ENCODE measurements around the gene HLCS. TPM values are rescaled to one million over a fixed set of nuclear protein-coding genes. Genes with fewer than 3 reads are reported as not detected.

HLCS gene
- total and polyA plus RNA-seq, 2 donors (not counting 3 experiments of a cell fraction or from before 2014, with no cell fraction given), result 6.7 to 17.2 TPM

DNA sequence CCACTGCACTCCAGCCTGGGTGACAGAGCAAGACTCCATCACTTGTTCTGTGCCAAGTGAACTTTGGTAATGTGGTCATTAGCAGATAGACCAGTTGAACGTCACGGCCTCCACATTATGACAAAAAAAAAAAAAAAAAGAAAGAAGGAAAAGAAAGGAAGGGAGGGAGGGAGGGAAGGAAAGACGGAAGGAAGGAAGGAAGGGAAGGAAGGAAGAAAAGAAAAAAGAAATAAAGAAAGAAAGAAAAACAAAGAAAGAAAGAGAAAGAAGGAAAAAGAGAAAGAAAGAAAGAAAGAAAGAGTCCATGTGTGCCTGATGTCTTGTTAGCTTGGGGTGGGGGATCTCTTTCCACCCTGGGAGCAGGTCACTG, 222.3 kb downstream of the HLCS start:
- Histone ChIP-seq H3K4me3 (replicated peaks in 1 of 3; ENCODE audit: insufficient read depth in 1 of 3, low read depth in 1 of 3, low read length in 3 of 3) (no peak overlapping the region), H3K9ac (replicated peaks; ENCODE audit: extremely low read depth, insufficient read depth, low read length) (no peak overlapping the region), H4K20me1 (replicated peaks; ENCODE audit: control insufficient read depth, extremely low read depth, insufficient read depth, low read length) (no peaks in the 10 kb centered on the region), H3K4me1 (ENCODE audit: control insufficient read depth, extremely low read depth, insufficient read depth, low read length) (peaks cover 3% of the 10 kb centered on the region), H3K9me3 (replicated peaks; ENCODE audit: control insufficient read depth, insufficient read depth, low read length) (no peaks in the 10 kb centered on the region), H3K27me3 (ENCODE audit: control insufficient read depth in 2 of 2, insufficient read depth in 2 of 2, low read length in 2 of 2) (peaks cover 0 to 10% of the 10 kb centered on the region in 2 experiments), H2AFZ (ENCODE audit: low read depth, low read length) (no peak overlapping the region), H3K9me1 (replicated peaks; ENCODE audit: control insufficient read depth, extremely low read depth, insufficient read depth, low read length) (no peaks in the 10 kb centered on the region), H3K4me2 (ENCODE audit: insufficient read depth, low read length) (no peak overlapping the region), H3K36me3 (ENCODE audit: control insufficient read depth in 2 of 2, extremely low read depth in 1 of 2, insufficient read depth in 2 of 2, low read length in 2 of 2) (no peaks in the 10 kb centered on the region), H3K27ac (ENCODE audit: insufficient read depth, low read depth, low read length) (no peak overlapping the region), H3K79me2 (ENCODE audit: control insufficient read depth, insufficient read depth, low read length) (no peaks in the 10 kb centered on the region)
- ChIA-PET POLR2A (no interaction called here), CTCF (interaction anchor here (0.9 to 5.8 kb wide), 4 partner anchors 110 to 183 kb away, joined by 4 to 34 read pairs (median 27); no protein-coding TSS in a partner anchor)
- intact Hi-C loops (cut with micrococcal nuclease), result no loop called here
- FAIRE-seq (no peak), DNase-seq (ENCODE audit: low read depth, low spot score) (no peak)
- BruUV-seq (replicated peaks), result no TSS peak
- TF ChIP-seq FOS (IDR thresholded peaks at IDR 0.05; ENCODE audit: borderline replicate concordance, insufficient read depth, low read length) (no peak), MYC (IDR thresholded peaks at IDR 0.05; ENCODE audit: low read depth, low read length) (no peak), EZH2 (IDR thresholded peaks at IDR 0.05; ENCODE audit: borderline replicate concordance, low read depth, low read length, severe bottlenecking) (no peak), JUN (IDR thresholded peaks at IDR 0.05; ENCODE audit: borderline replicate concordance, insufficient read depth, insufficient read length, low read depth) (no peak), POLR2AphosphoS5 (IDR thresholded peaks at IDR 0.05; ENCODE audit: insufficient read depth, low read depth, low read length) (no peak), POLR2A (IDR thresholded peaks at IDR 0.05; ENCODE audit: low read depth, low read length) (no peak)
- TF ChIP-seq, protein P1, sequence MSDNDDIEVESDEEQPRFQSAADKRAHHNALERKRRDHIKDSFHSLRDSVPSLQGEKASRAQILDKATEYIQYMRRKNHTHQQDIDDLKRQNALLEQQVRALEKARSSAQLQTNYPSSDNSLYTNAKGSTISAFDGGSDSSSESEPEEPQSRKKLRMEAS (IDR thresholded peaks at IDR 0.05; ENCODE audit: insufficient read depth, insufficient read length), result no peak
- TF ChIP-seq, protein P2, sequence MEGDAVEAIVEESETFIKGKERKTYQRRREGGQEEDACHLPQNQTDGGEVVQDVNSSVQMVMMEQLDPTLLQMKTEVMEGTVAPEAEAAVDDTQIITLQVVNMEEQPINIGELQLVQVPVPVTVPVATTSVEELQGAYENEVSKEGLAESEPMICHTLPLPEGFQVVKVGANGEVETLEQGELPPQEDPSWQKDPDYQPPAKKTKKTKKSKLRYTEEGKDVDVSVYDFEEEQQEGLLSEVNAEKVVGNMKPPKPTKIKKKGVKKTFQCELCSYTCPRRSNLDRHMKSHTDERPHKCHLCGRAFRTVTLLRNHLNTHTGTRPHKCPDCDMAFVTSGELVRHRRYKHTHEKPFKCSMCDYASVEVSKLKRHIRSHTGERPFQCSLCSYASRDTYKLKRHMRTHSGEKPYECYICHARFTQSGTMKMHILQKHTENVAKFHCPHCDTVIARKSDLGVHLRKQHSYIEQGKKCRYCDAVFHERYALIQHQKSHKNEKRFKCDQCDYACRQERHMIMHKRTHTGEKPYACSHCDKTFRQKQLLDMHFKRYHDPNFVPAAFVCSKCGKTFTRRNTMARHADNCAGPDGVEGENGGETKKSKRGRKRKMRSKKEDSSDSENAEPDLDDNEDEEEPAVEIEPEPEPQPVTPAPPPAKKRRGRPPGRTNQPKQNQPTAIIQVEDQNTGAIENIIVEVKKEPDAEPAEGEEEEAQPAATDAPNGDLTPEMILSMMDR (IDR thresholded peaks at IDR 0.05; ENCODE audit: extremely low read depth in 1 of 2, insufficient read depth in 1 of 2, low read depth in 1 of 2, low read length in 2 of 2), result no peak
- dilution Hi-C loops (cut with MboI; ENCODE audit: extremely low pct_ligation_motif_present, low sequenced_read_pairs), result no loop called here

Data from endothelial cell of umbilical vein (primary cell).